GM23338 (cell line): ENCODE results near the gene SLC39A7. TPM values are rescaled to one million over a fixed set of nuclear protein-coding genes. Genes with fewer than 3 reads are reported as not detected.

Source experiments
- ATAC-seq: fragments of 200-7000 bp; cut with Tn5 transposase; 3 replicates; pipeline ENCODE4 v1.9.1; 2020
- DNase-seq: peaks from one replicate; pipeline ENCODE4 v3.0.0-alpha.2; 2015; ENCODE audit warnings: low spot score
- H2AFZ ChIP-seq: fragments of 200-600 bp; sonication (generic); 2 replicates; pipeline ENCODE4 v1.8.0; 2016; ENCODE audit warnings: antibody characterized with exemption, mild to moderate bottlenecking, moderate library complexity
- H3F3A ChIP-seq: fragments of 200-600 bp; sonication (generic); replicated peaks from 2 replicates; pipeline ENCODE4 v1.8.0; 2017; ENCODE audit warnings: antibody characterized with exemption, mixed run types, low read depth
- H3K27ac ChIP-seq: fragments of 200-600 bp; sonication (generic); 2 replicates; pipeline ENCODE4 v1.6.1; 2016; ENCODE audit warnings: low read depth
- H3K27me3 ChIP-seq: fragments of 200-600 bp; sonication (generic); 2 replicates; pipeline ENCODE4 v1.8.0; 2016; ENCODE audit warnings: mild to moderate bottlenecking, mixed run types, moderate library complexity; ENCODE audit not compliant: insufficient read depth
- H3K36me3 ChIP-seq: fragments of 200-600 bp; sonication (generic); 2 replicates; pipeline ENCODE4 v1.8.0; 2016; ENCODE audit warnings: mild to moderate bottlenecking; ENCODE audit not compliant: insufficient read depth
- H3K4me1 ChIP-seq: fragments of 200-600 bp; sonication (generic); 2 replicates; pipeline ENCODE4 v1.8.0; 2016; ENCODE audit warnings: mild to moderate bottlenecking, moderate library complexity; ENCODE audit not compliant: insufficient read depth
- H3K4me2 ChIP-seq: fragments of 200-600 bp; sonication (generic); 2 replicates; pipeline ENCODE4 v1.7.1; 2017; ENCODE audit warnings: mixed run types
- H3K4me3 ChIP-seq: fragments of 200-600 bp; sonication (generic); 2 replicates; pipeline ENCODE4 v1.6.1; 2016; ENCODE audit warnings: mixed run types
- H3K79me2 ChIP-seq: fragments of 200-600 bp; sonication (generic); replicated peaks from 2 replicates; pipeline ENCODE4 v1.8.0; 2017; ENCODE audit warnings: mild to moderate bottlenecking; ENCODE audit not compliant: insufficient read depth
- H3K9me2 ChIP-seq: fragments of 200-600 bp; sonication (generic); 2 replicates; pipeline ENCODE4 v1.8.0; 2017; ENCODE audit not compliant: insufficient read depth
- H4K20me1 ChIP-seq: fragments of 200-600 bp; sonication (generic); replicated peaks from 2 replicates; pipeline ENCODE4 v1.8.0; 2017; ENCODE audit warnings: mild to moderate bottlenecking; ENCODE audit not compliant: insufficient read depth
- H3K27ac Mint-ChIP-seq: 2 replicates; pipeline ENCODE4 v1.8.0; 2020; ENCODE audit warnings: inconsistent platforms, mild to moderate bottlenecking, moderate library complexity, mixed read lengths
- H3K27me3 Mint-ChIP-seq: 3 replicates; pipeline ENCODE4 v1.8.0; 2022; ENCODE audit warnings: low read depth, mild to moderate bottlenecking, moderate library complexity, mixed read lengths, inconsistent platforms; ENCODE audit not compliant: insufficient read depth, poor library complexity
- H3K36me3 Mint-ChIP-seq: 3 replicates; pipeline ENCODE4 v1.8.0; 2021; ENCODE audit warnings: low read depth, mild to moderate bottlenecking, inconsistent platforms, moderate library complexity, mixed read lengths
- H3K4me1 Mint-ChIP-seq: 3 replicates; pipeline ENCODE4 v1.8.0; 2020; ENCODE audit warnings: mild to moderate bottlenecking, inconsistent platforms, mixed read lengths
- H3K4me3 Mint-ChIP-seq: 3 replicates; pipeline ENCODE4 v1.8.0; 2021; ENCODE audit warnings: moderate library complexity, mild to moderate bottlenecking, inconsistent platforms, mixed read lengths
- H3K9me3 Mint-ChIP-seq: 3 replicates; pipeline ENCODE4 v1.8.0; 2020; ENCODE audit warnings: moderate library complexity, mild to moderate bottlenecking, inconsistent platforms, mixed read lengths
- CREB1 ChIP-seq: fragments of 250-450 bp; sonication (Bioruptor Pico); IDR thresholded peaks from 2 replicates; pipeline ENCODE4 v1.5.0; 2020; ENCODE audit warnings: low read depth, mild to moderate bottlenecking, moderate library complexity
- CTCF ChIP-seq, 2 experiments: fragments of 200-600 bp in 1 of 2; sonication (generic) in 1 of 2; conservative IDR thresholded peaks; 2 replicates each; pipeline versions ENCODE4 v1.5.1 to v1.6.1; 2016 to 2017; ENCODE audit warnings: antibody characterized with exemption in 2 of 2, low read depth in 2 of 2, mild to moderate bottlenecking in 2 of 2, moderate library complexity in 1 of 2
- ETS1 ChIP-seq: IDR thresholded peaks from 2 replicates; pipeline ENCODE4 v1.6.1; 2016; ENCODE audit warnings: antibody characterized with exemption
- EZH2 ChIP-seq: fragments of 200-600 bp; sonication (generic); IDR thresholded peaks from one replicate; pipeline ENCODE4 v1.8.0; 2017; ENCODE audit warnings: antibody characterized with exemption, mild to moderate bottlenecking, low read depth; ENCODE audit not compliant: unreplicated experiment
- EZH2phosphoT487 ChIP-seq: fragments of 200-600 bp; sonication (generic); IDR thresholded peaks from one replicate; pipeline ENCODE4 v1.8.1; 2018; ENCODE audit warnings: antibody characterized with exemption; ENCODE audit not compliant: unreplicated experiment
- NANOG ChIP-seq: IDR thresholded peaks from 2 replicates; pipeline ENCODE4 v1.6.1; 2016; ENCODE audit warnings: antibody characterized with exemption, borderline replicate concordance
- POLR2AphosphoS5 ChIP-seq: IDR thresholded peaks from 2 replicates; pipeline ENCODE4 v1.6.1; 2016; ENCODE audit warnings: antibody characterized with exemption, low read depth
- ZNF331 ChIP-seq: fragments of 250-450 bp; sonication (Bioruptor Pico); IDR thresholded peaks from 2 replicates; pipeline ENCODE4 v1.5.0; 2020; ENCODE audit warnings: low read depth, mild to moderate bottlenecking, moderate library complexity
- polyA plus RNA-seq: library from polyadenylated mRNA; unstranded; fragments of >200 nt; fragmentation: Nextera tagmentation; extraction: Ambion mirVana; gene quantifications from 2 replicates; pipeline ENCODE4 v1.2.1, GENCODE V29; 2016
- total RNA-seq: library from RNA; depleted of rRNA; stranded (reverse); fragments of >200 nt; shearing (Covaris generic); gene quantifications from 2 replicates; pipeline ENCODE4 v1.2.3, GENCODE V29; 2014
- TF ChIP-seq, protein P1 (sequence below): fragments of 250-450 bp; sonication (Bioruptor Pico); IDR thresholded peaks from 2 replicates; pipeline ENCODE4 v1.5.0; 2020; ENCODE audit warnings: mild to moderate bottlenecking, moderate library complexity

Gene SLC39A7
- total and polyA plus RNA-seq, 2 experiments from 2014 or later = 9.0 to 75.9 TPM

GRCh38 chr6:33177552-33178446 is 22.9 kb upstream of the SLC39A7 start (continued):
- TF ChIP-seq CTCF (conservative IDR thresholded peaks at IDR 0.05; ENCODE audit: low read depth in 2 of 2) = no peak
- TF ChIP-seq EZH2phosphoT487 = no peak
- TF ChIP-seq EZH2 = no peak
- TF ChIP-seq POLR2AphosphoS5 = no peak

DNA sequence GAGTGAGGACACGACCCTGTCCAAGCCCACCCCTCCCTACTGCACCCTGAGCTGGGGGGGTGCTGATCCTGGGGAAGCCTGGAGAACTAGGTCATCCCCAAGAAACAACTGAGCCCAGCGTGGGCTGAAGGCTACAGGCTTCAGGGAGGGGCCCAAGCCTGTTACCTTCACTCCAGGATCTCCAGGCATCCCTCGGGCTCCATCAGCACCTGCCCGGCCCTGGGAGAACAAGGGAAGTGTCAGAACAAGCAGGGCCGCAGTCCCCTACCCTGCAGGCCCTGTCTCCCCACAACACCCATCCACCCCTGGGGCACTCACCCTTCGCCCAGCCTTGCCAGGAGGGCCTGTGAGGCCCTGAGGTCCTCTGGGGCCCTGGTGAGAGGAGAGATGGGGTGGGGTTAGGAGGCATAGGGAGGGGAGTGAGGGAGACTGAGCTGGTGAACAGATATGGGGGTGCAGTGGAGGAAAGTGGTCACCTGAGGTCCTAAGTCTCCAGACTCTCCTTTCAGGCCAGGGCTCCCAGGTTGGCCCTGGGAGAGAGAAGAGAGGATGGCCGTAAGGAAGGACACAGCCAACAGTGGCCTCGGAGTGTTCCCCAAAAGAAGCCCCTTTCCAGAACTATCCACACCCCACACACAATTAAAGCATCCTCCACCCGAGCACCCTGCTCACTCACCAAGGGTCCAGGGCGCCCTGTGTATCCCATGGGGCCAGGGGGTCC is 21.8 kb upstream of the SLC39A7 start:
- no peaks in the 10 kb centered on the region for H3F3A ChIP-seq
- TF ChIP-seq NANOG = no peak
- no peak for TF ChIP-seq EZH2phosphoT487
- no peak for TF ChIP-seq POLR2AphosphoS5
- no peak for TF ChIP-seq CTCF (conservative IDR thresholded peaks at IDR 0.05; ENCODE audit: low read depth in 2 of 2)
- no peak for TF ChIP-seq CREB1 (CRISPR knock-in tag)
- TF ChIP-seq ZNF331 (CRISPR knock-in tag) = no peak
- TF ChIP-seq ETS1 = no peak
- TF ChIP-seq EZH2 = no peak
- TF ChIP-seq, protein P1, sequence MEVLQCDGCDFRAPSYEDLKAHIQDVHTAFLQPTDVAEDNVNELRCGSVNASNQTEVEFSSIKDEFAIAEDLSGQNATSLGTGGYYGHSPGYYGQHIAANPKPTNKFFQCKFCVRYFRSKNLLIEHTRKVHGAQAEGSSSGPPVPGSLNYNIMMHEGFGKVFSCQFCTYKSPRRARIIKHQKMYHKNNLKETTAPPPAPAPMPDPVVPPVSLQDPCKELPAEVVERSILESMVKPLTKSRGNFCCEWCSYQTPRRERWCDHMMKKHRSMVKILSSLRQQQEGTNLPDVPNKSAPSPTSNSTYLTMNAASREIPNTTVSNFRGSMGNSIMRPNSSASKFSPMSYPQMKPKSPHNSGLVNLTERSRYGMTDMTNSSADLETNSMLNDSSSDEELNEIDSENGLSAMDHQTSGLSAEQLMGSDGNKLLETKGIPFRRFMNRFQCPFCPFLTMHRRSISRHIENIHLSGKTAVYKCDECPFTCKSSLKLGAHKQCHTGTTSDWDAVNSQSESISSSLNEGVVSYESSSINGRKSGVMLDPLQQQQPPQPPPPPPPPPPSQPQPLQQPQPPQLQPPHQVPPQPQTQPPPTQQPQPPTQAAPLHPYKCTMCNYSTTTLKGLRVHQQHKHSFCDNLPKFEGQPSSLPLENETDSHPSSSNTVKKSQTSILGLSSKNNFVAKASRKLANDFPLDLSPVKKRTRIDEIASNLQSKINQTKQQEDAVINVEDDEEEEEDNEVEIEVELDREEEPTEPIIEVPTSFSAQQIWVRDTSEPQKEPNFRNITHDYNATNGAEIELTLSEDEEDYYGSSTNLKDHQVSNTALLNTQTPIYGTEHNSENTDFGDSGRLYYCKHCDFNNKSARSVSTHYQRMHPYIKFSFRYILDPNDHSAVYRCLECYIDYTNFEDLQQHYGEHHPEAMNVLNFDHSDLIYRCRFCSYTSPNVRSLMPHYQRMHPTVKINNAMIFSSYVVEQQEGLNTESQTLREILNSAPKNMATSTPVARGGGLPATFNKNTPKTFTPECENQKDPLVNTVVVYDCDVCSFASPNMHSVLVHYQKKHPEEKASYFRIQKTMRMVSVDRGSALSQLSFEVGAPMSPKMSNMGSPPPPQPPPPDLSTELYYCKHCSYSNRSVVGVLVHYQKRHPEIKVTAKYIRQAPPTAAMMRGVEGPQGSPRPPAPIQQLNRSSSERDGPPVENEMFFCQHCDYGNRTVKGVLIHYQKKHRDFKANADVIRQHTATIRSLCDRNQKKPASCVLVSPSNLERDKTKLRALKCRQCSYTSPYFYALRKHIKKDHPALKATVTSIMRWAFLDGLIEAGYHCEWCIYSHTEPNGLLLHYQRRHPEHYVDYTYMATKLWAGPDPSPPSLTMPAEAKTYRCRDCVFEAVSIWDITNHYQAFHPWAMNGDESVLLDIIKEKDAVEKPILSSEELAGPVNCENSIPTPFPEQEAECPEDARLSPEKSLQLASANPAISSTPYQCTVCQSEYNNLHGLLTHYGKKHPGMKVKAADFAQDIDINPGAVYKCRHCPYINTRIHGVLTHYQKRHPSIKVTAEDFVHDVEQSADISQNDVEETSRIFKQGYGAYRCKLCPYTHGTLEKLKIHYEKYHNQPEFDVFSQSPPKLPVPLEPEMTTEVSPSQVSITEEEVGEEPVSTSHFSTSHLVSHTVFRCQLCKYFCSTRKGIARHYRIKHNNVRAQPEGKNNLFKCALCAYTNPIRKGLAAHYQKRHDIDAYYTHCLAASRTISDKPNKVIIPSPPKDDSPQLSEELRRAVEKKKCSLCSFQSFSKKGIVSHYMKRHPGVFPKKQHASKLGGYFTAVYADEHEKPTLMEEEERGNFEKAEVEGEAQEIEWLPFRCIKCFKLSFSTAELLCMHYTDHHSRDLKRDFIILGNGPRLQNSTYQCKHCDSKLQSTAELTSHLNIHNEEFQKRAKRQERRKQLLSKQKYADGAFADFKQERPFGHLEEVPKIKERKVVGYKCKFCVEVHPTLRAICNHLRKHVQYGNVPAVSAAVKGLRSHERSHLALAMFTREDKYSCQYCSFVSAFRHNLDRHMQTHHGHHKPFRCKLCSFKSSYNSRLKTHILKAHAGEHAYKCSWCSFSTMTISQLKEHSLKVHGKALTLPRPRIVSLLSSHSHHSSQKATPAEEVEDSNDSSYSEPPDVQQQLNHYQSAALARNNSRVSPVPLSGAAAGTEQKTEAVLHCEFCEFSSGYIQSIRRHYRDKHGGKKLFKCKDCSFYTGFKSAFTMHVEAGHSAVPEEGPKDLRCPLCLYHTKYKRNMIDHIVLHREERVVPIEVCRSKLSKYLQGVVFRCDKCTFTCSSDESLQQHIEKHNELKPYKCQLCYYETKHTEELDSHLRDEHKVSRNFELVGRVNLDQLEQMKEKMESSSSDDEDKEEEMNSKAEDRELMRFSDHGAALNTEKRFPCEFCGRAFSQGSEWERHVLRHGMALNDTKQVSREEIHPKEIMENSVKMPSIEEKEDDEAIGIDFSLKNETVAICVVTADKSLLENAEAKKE (CRISPR knock-in tag) = no peak
- H3K27ac ChIP-seq = no peak overlapping the region
- H2AFZ ChIP-seq = no peak overlapping the region
- H3K79me2 ChIP-seq = no peaks in the 10 kb centered on the region
- no peaks in the 10 kb centered on the region for H3K4me1 ChIP-seq
- no peak overlapping the region for H3K27ac Mint-ChIP-seq
- peaks cover 15% of the 10 kb centered on the region for H3K27me3 Mint-ChIP-seq
- no peaks in the 10 kb centered on the region for H4K20me1 ChIP-seq
- peaks cover 5% of the 10 kb centered on the region; the same call in 2 of the 3 replicates for H3K4me1 Mint-ChIP-seq
- no peak overlapping the region for H3K4me3 Mint-ChIP-seq
- H3K36me3 Mint-ChIP-seq = no peaks in the 10 kb centered on the region
- DNase-seq (no peak), ATAC-seq (no peak)
- H3K27me3 ChIP-seq = no peaks in the 10 kb centered on the region
- peaks cover 8% of the 10 kb centered on the region; the same call in 1 of the 2 replicates for H3K9me2 ChIP-seq
- no peak overlapping the region for H3K4me2 ChIP-seq
- H3K36me3 ChIP-seq = no peaks in the 10 kb centered on the region
- H3K9me3 Mint-ChIP-seq = no peaks in the 10 kb centered on the region
- no peak overlapping the region for H3K4me3 ChIP-seq
